Caco-2 (cell line): Measurements from ENCODE around the gene GUCY2C. TPM values are rescaled to one million over a fixed set of nuclear protein-coding genes. Genes with fewer than 3 reads are reported as not detected.
A peak's percentile ranks its signal among the peaks of the same experiment; 100 is the strongest.

Experiments
- BruUV-seq: library from RNA; stranded (reverse); fragments of 400-500 nt; replicated peaks from 2 replicates; lab custom pipeline; 2021; lab: Mats Ljungman, UMichigan
- CTCF ChIA-PET: fragments of 300-600 bp; sonication (Branson Sonifier 250); formaldehyde crosslinking; loops from one replicate; lab custom pipeline; 2022; ENCODE audit warnings: antibody characterized with exemption; lab: Charles Lee
- POLR2A ChIA-PET: fragments of 300-600 bp; sonication (Branson Sonifier 250); formaldehyde crosslinking; loops from one replicate; lab custom pipeline; 2022; ENCODE audit warnings: antibody characterized with exemption; lab: Charles Lee
- DNase-seq, 2 experiments: peaks; one replicate each; pipeline versions ENCODE4 v3.0.0 to v3.0.0-alpha.2; 2020 to 2022
- H3K27me3 ChIP-seq: replicated peaks from 2 replicates; pipeline ENCODE4 v1.6.0; 2011; ENCODE audit warnings: low read length; ENCODE audit not compliant: control insufficient read depth, insufficient read depth
- H3K36me3 ChIP-seq: 2 replicates; pipeline ENCODE4 v1.5.1; 2011; ENCODE audit warnings: low read length; ENCODE audit not compliant: control insufficient read depth, insufficient read depth
- H3K4me1 ChIP-seq: fragments of 250-450 bp; sonication (Bioruptor Pico); 2 replicates; pipeline ENCODE4 v1.5.1; 2020; ENCODE audit warnings: mild to moderate bottlenecking
- H3K4me3 ChIP-seq: 2 replicates; pipeline ENCODE4 v1.5.1; 2011; ENCODE audit warnings: low read depth, mild to moderate bottlenecking, control low read depth, low read length
- H3K9me3 ChIP-seq: fragments of 250-450 bp; sonication (Bioruptor Pico); 2 replicates; pipeline ENCODE4 v1.5.1; 2020; ENCODE audit warnings: mild to moderate bottlenecking, moderate library complexity
- H3K27ac Mint-ChIP-seq: one replicate; pipeline ENCODE4 v1.8.0; 2022; ENCODE audit warnings: mixed read lengths; ENCODE audit not compliant: unreplicated experiment
- H3K27me3 Mint-ChIP-seq: one replicate; pipeline ENCODE4 v1.8.0; 2022; ENCODE audit warnings: mixed read lengths; ENCODE audit not compliant: insufficient read depth, unreplicated experiment
- H3K36me3 Mint-ChIP-seq: one replicate; pipeline ENCODE4 v1.8.0; 2022; ENCODE audit warnings: mild to moderate bottlenecking, mixed read lengths; ENCODE audit not compliant: insufficient read depth, unreplicated experiment
- H3K4me1 Mint-ChIP-seq: one replicate; pipeline ENCODE4 v1.8.0; 2022; ENCODE audit warnings: low read depth, mixed read lengths; ENCODE audit not compliant: unreplicated experiment
- H3K4me3 Mint-ChIP-seq: one replicate; pipeline ENCODE4 v1.8.0; 2022; ENCODE audit warnings: mild to moderate bottlenecking, moderate library complexity, mixed read lengths; ENCODE audit not compliant: unreplicated experiment
- H3K9me3 Mint-ChIP-seq: one replicate; pipeline ENCODE4 v1.8.0; 2022; ENCODE audit warnings: mixed read lengths; ENCODE audit not compliant: unreplicated experiment
- intact Hi-C: fragments of 100-400 bp; cut with micrococcal nuclease; formaldehyde crosslinking; loops from one replicate; pipeline ENCODE4 v1.10.0; 2022; ENCODE audit not compliant: unreplicated experiment
- total RNA-seq: library from RNA; stranded (reverse); gene quantifications from 2 replicates; pipeline ENCODE4 v1.2.3, GENCODE V29; 2022
- TF ChIP-seq, protein P1 (sequence below), 2 experiments: fragments of 200-600 bp in 1 of 2; IDR thresholded peaks; 1 replicate in 1 of 2; 2 replicates in 1 of 2; pipeline versions ENCODE4 v1.5.1 to v1.8.0; 2011 to 2022; ENCODE audit warnings: antibody characterized with exemption in 1 of 2, control low read depth in 1 of 2, inconsistent platforms in 1 of 2, low read depth in 1 of 2, low read length in 1 of 2, mild to moderate bottlenecking in 1 of 2, moderate library complexity in 1 of 2; ENCODE audit not compliant: insufficient read depth in 1 of 2, severe bottlenecking in 1 of 2, unreplicated experiment in 1 of 2

Gene GUCY2C
- total RNA-seq, 1 experiment from 2014 or later: 2.4 TPM

DNA sequence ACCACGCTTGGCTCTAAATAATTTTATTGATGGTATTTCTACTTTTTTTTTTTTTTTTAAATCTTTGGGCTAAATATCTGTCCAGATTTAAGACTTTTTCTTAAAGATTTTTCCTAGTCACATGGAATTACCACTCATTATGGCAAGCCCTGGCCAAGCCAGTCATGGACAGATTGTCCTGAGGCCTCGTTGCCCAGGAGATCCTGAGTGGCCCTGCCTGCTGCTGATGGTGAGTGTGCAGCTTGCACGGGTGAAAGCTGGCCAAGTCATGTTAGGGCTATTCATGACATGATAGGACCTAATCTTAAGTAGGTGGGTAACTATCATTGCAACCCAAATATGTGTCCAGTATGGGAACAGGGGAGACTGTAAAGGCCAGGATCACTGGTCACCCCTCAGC, 27.8 kb downstream of the GUCY2C start:
- no peaks in the 10 kb centered on the region for H3K36me3 Mint-ChIP-seq
- ChIA-PET CTCF (no interaction called here), POLR2A (no interaction called here)
- Histone ChIP-seq H3K9me3 (no peaks in the 10 kb centered on the region), H3K4me3 (no peak overlapping the region), H3K4me1 (no peaks in the 10 kb centered on the region; the same call in 1 of the 2 replicates), H3K27me3 (no peaks in the 10 kb centered on the region), H3K36me3 (no peaks in the 10 kb centered on the region; the same call in none of the 2 replicates)
- DNase-seq: no peak
- no peak overlapping the region for H3K4me3 Mint-ChIP-seq
- peaks cover 11% of the 10 kb centered on the region for H3K4me1 Mint-ChIP-seq
- no TSS peak for BruUV-seq
- TF ChIP-seq, protein P1, sequence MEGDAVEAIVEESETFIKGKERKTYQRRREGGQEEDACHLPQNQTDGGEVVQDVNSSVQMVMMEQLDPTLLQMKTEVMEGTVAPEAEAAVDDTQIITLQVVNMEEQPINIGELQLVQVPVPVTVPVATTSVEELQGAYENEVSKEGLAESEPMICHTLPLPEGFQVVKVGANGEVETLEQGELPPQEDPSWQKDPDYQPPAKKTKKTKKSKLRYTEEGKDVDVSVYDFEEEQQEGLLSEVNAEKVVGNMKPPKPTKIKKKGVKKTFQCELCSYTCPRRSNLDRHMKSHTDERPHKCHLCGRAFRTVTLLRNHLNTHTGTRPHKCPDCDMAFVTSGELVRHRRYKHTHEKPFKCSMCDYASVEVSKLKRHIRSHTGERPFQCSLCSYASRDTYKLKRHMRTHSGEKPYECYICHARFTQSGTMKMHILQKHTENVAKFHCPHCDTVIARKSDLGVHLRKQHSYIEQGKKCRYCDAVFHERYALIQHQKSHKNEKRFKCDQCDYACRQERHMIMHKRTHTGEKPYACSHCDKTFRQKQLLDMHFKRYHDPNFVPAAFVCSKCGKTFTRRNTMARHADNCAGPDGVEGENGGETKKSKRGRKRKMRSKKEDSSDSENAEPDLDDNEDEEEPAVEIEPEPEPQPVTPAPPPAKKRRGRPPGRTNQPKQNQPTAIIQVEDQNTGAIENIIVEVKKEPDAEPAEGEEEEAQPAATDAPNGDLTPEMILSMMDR (IDR thresholded peaks at IDR 0.05; ENCODE audit: insufficient read depth in 1 of 2, low read depth in 1 of 2, low read length in 1 of 2, severe bottlenecking in 1 of 2, unreplicated experiment in 1 of 2): no peak
- intact Hi-C loops: no loop called here
- H3K27ac Mint-ChIP-seq: no peak overlapping the region
- H3K9me3 Mint-ChIP-seq: peaks cover 12% of the 10 kb centered on the region
- no peaks in the 10 kb centered on the region for H3K27me3 Mint-ChIP-seq

DNA sequence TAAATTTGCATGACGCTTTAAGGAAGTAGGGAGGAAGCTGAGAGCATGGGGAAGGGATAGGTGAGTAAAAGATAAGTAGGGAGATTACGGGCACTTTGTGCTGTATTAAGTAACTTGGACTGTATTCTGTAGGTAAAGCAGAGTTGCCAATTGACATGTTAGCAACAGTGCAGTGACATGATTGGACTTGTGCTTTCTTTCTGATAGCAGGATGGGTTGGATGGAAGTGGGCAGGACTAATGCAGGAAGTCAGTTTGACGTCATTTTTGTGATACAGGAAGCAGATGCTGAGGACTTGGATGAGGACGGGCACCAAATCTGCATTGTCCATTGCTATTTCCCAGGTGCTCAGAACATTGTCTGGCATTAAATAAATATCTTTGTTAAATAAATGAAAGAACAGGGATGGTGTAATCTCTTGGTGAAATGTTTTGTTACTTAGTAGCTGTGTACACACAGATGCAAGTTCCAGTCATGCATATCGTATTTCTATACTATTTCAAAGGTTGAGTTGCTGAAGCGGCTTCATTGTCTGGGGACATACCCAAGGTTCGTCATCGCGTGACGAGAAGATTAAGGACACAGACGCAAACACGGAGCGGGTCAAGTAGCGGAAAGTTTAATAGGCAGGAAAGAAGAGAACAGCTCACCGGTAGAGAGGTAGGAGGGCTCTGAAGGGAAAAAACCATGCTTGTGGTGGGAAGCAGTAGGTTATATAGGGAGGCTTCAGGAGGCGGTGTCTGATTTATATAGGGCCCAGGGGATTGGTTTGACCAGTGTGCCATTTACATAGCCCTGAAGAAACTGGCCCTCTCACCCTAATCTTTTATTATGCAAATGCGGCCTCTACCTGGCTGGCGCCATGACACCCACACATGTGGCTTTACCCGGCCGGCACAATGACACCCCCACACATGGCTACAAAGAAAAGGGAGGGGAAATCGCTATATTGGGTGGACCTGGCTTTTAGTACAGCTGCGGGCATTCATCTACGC, 30.7 kb downstream of the GUCY2C start:
- no TSS peak for BruUV-seq
- H3K27ac Mint-ChIP-seq: no peak overlapping the region
- CTCF ChIA-PET: interaction anchor here (0.6 kb wide), 2 partner anchors 151 to 1747 kb away, joined by 4 read pairs; no protein-coding TSS in a partner anchor
- H3K27me3 ChIP-seq: no peaks in the 10 kb centered on the region
- H3K9me3 ChIP-seq: no peaks in the 10 kb centered on the region
- H3K9me3 Mint-ChIP-seq: no peaks in the 10 kb centered on the region
- no peaks in the 10 kb centered on the region for H3K36me3 Mint-ChIP-seq
- intact Hi-C loops: no loop called here
- no peak overlapping the region for H3K4me3 Mint-ChIP-seq
- no peaks in the 10 kb centered on the region for H3K4me1 ChIP-seq
- peaks cover 10% of the 10 kb centered on the region for H3K4me1 Mint-ChIP-seq
- no peaks in the 10 kb centered on the region for H3K27me3 Mint-ChIP-seq
- no peaks in the 10 kb centered on the region; the same call in none of the 2 replicates for H3K36me3 ChIP-seq
- no peak overlapping the region for H3K4me3 ChIP-seq
- POLR2A ChIA-PET: interaction anchor here (0.5 to 0.6 kb wide), 2 partner anchors 36 to 300 kb away, joined by 3 to 5 read pairs; no protein-coding TSS in a partner anchor
- DNase-seq: no peak
- TF ChIP-seq, protein P1 (IDR thresholded peaks at IDR 0.05; ENCODE audit: insufficient read depth in 1 of 2, low read depth in 1 of 2, low read length in 1 of 2, severe bottlenecking in 1 of 2, unreplicated experiment in 1 of 2): no peak

DNA sequence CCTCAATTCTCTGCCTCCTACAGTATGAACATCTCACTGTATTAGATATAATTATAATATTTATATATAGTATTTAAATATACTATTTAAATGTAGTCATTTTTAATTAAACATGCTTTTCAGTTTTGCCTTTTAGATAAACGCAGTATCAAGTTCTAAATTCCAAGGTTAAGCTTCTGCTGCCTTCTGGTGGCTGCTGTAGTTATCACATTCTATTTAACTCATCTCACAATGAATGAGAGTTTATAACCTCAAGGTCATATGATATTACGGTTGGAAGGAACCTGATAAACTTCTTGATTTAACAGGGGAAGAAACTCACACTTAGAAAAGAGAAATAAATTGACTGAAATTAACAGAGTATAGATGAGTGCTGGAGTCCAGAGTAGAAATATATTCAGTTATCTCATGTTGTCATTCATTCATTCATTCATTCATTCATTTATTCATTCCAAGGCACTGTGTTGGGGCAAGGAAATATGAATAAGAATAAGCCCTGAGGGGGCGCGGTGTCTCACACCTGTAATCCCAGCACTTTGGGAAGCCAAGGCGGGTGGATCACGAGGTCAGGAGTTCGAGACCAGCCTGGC, 31.9 kb downstream of the GUCY2C start:
- Mint-ChIP-seq H3K9me3 (no peaks in the 10 kb centered on the region), H3K27me3 (no peaks in the 10 kb centered on the region), H3K27ac (no peak overlapping the region), H3K4me1 (peaks cover 10% of the 10 kb centered on the region), H3K4me3 (no peak overlapping the region), H3K36me3 (no peaks in the 10 kb centered on the region)
- Histone ChIP-seq H3K27me3 (no peaks in the 10 kb centered on the region), H3K4me3 (no peak overlapping the region), H3K36me3 (no peaks in the 10 kb centered on the region; the same call in none of the 2 replicates), H3K4me1 (no peaks in the 10 kb centered on the region), H3K9me3 (no peaks in the 10 kb centered on the region)
- ChIA-PET CTCF (interaction anchor here (0.6 to 1.0 kb wide), 2 partner anchors 52 to 141 kb away, joined by 3 to 4 read pairs; no protein-coding TSS in a partner anchor), POLR2A (no interaction called here)
- intact Hi-C loops: loop anchor here (1.0 kb wide), 4 partner anchors 34 to 478 kb away; no protein-coding TSS in a partner anchor
- TF ChIP-seq, protein P1 (IDR thresholded peaks at IDR 0.05; ENCODE audit: insufficient read depth in 1 of 2, low read depth in 1 of 2, low read length in 1 of 2, severe bottlenecking in 1 of 2, unreplicated experiment in 1 of 2): peak; percentile 64 to 89
- BruUV-seq: no TSS peak
- peak in 1 of 2 experiments; percentile 51 for DNase-seq
